GM18502 (cell line): ENCODE measurements around the gene ELF5.
A peak's percentile ranks its signal among the peaks of the same experiment; 100 is the strongest.

ENCODE experiments used
- ATAC-seq: cut with Tn5 transposase; IDR thresholded peaks from one replicate; pipeline ENCODE4 v1.9.1; 2021; ENCODE audit warnings: mild to moderate bottlenecking; ENCODE audit not compliant: unreplicated experiment, poor library complexity

ELF5 gene

GRCh38 chr11:34523053-34523452 is 9.5 kb upstream of the ELF5 start:
- ATAC-seq = no peak

- ATAC-seq = no peak
These were observed 8.6 kb upstream of the ELF5 start for GRCh38 chr11:34522188-34522587.

- no peak for ATAC-seq
These were observed 7.7 kb upstream of the ELF5 start for GRCh38 chr11:34521265-34521664.

- ATAC-seq = no peak
These were observed 6.1 kb upstream of the ELF5 start for GRCh38 chr11:34519595-34520235.

GRCh38 chr11:34516247-34517040 is 2.9 kb upstream of the ELF5 start:
- no peak for ATAC-seq

- ATAC-seq = no peak
These were observed 1.0 kb upstream of the ELF5 start for GRCh38 chr11:34514597-34514996.

GRCh38 chr11:34512840-34513681 is 533 bp downstream of the ELF5 start:
- ATAC-seq = peak; percentile 96

- no peak for ATAC-seq
These were observed 2.9 kb downstream of the ELF5 start for GRCh38 chr11:34510673-34511072.

- no peak for ATAC-seq
These were observed 3.4 kb downstream of the ELF5 start for GRCh38 chr11:34510218-34510617.

GRCh38 chr11:34509336-34509876 is 4.2 kb downstream of the ELF5 start:
- no peak for ATAC-seq

- no peak for ATAC-seq
These were observed 5.1 kb downstream of the ELF5 start for GRCh38 chr11:34508524-34508923.

- ATAC-seq = no peak
These were observed 6.0 kb downstream of the ELF5 start for GRCh38 chr11:34507610-34508009.

- ATAC-seq = no peak
These were observed 6.4 kb downstream of the ELF5 start for GRCh38 chr11:34507156-34507555.

- no peak for ATAC-seq
These were observed 7.7 kb downstream of the ELF5 start for GRCh38 chr11:34505874-34506273.

GRCh38 chr11:34502949-34503348 is 10.6 kb downstream of the ELF5 start:
- ATAC-seq = no peak

- ATAC-seq = no peak
These were observed 11.6 kb downstream of the ELF5 start for GRCh38 chr11:34501949-34502348.

- no peak for ATAC-seq
These were observed 12.1 kb downstream of the ELF5 start for GRCh38 chr11:34501500-34501899.

GRCh38 chr11:34499719-34500500 is 13.7 kb downstream of the ELF5 start:
- no peak for ATAC-seq

- no peak for ATAC-seq
These were observed 17.7 kb downstream of the ELF5 start for GRCh38 chr11:34495724-34496377.
